HG02623 (cell line): Measurements from ENCODE around the gene ANKRD6.
"Not testable (repeated sequence)": the region's sequence is repeated elsewhere in the genome, so short reads cannot be mapped to it uniquely, and the experiment has no call there.

Experiments
- ATAC-seq: cut with Tn5 transposase; IDR thresholded peaks from one replicate; pipeline ENCODE4 v1.9.1; 2021; ENCODE audit warnings: moderate library complexity; ENCODE audit not compliant: unreplicated experiment

The ANKRD6 gene

GRCh38 chr6:89591745-89592144 is 158.8 kb downstream of the ANKRD6 start:
- no peak for ATAC-seq

GRCh38 chr6:89596056-89596455 is 163.1 kb downstream of the ANKRD6 start:
- peak; percentile 95 for ATAC-seq

- ATAC-seq = no peak
Measured at GRCh38 chr6:89596484-89596883, 163.5 kb downstream of the ANKRD6 start.

- ATAC-seq = no peak
Measured at GRCh38 chr6:89597372-89597771, 164.4 kb downstream of the ANKRD6 start.

- ATAC-seq = no peak
Measured at GRCh38 chr6:89597988-89598387, 165.0 kb downstream of the ANKRD6 start.

GRCh38 chr6:89599727-89600126 is 166.8 kb downstream of the ANKRD6 start:
- ATAC-seq = no peak

GRCh38 chr6:89602166-89602565 is 169.2 kb downstream of the ANKRD6 start:
- ATAC-seq = no peak

GRCh38 chr6:89604653-89605052 is 171.7 kb downstream of the ANKRD6 start:
- ATAC-seq = no peak

- ATAC-seq = no peak
Measured at GRCh38 chr6:89605861-89606260, 172.9 kb downstream of the ANKRD6 start.

GRCh38 chr6:89610149-89610642 is 177.2 kb downstream of the ANKRD6 start:
- no peak for ATAC-seq

GRCh38 chr6:89611666-89612065 is 178.7 kb downstream of the ANKRD6 start:
- ATAC-seq = no peak

- ATAC-seq = no peak
Measured at GRCh38 chr6:89612121-89612520, 179.2 kb downstream of the ANKRD6 start.

GRCh38 chr6:89613790-89614189 is 180.8 kb downstream of the ANKRD6 start:
- ATAC-seq = no peak

GRCh38 chr6:89615882-89616281 is 182.9 kb downstream of the ANKRD6 start:
- no peak for ATAC-seq

GRCh38 chr6:89616531-89616930 is 183.6 kb downstream of the ANKRD6 start:
- ATAC-seq = no peak

GRCh38 chr6:89618026-89618425 is 185.1 kb downstream of the ANKRD6 start:
- no peak for ATAC-seq

- no peak for ATAC-seq
Measured at GRCh38 chr6:89619567-89619966, 186.6 kb downstream of the ANKRD6 start.

GRCh38 chr6:89623749-89624148 is 190.8 kb downstream of the ANKRD6 start:
- ATAC-seq = no peak

- no peak for ATAC-seq
Measured at GRCh38 chr6:89630488-89630887, 197.5 kb downstream of the ANKRD6 start.

GRCh38 chr6:89636412-89636811 is 203.5 kb downstream of the ANKRD6 start:
- ATAC-seq = not testable (repeated sequence)

GRCh38 chr6:89637960-89638319 is 205.0 kb downstream of the ANKRD6 start:
- no peak for ATAC-seq

- peak; percentile 97 for ATAC-seq
Measured at GRCh38 chr6:89638320-89639195, 205.6 kb downstream of the ANKRD6 start, which contains the start of gene LYRM2. Gene LYRM2, minus strand, starts transcription at chr6:89638747. Its CDS starts 31 bp downstream, at chr6:89638716.

- ATAC-seq = no peak
Measured at GRCh38 chr6:89640804-89641203, 207.9 kb downstream of the ANKRD6 start.
